A549 (cell line): ENCODE measurements around the gene PSMD12. TPM values are rescaled to one million over a fixed set of nuclear protein-coding genes. Genes with fewer than 3 reads are reported as not detected.

Experiments used
- ATAC-seq, 2 experiments: fragments of 200-7000 bp in 1 of 2; fragments of >200 bp in 1 of 2; cut with Nextera tagmentation in 1 of 2; cut with Tn5 transposase in 1 of 2; 3 replicates each; pipeline versions ENCODE4 v1.8.0 to v1.9.1; 2018 to 2020; ENCODE audit warnings: mild to moderate bottlenecking in 1 of 2, moderate library complexity in 1 of 2
- CTCF ChIA-PET: fragments of 300-600 bp; sonication (Branson Sonifier 250); formaldehyde crosslinking; extraction: SDS; loops from one replicate; lab custom pipeline; 2021; ENCODE audit warnings: antibody characterized with exemption, inconsistent platforms; lab: Yijun Ruan, JAX
- POLR2A ChIA-PET: fragments of 350-600 bp; formaldehyde crosslinking; extraction: SDS; loops from one replicate; lab custom pipeline; 2021; ENCODE audit warnings: antibody characterized with exemption, inconsistent platforms; lab: Yijun Ruan, JAX
- DNase-seq, 2 experiments: peaks; one replicate each; pipeline versions ENCODE4 v3.0.0 to v3.0.0-alpha.2; 2011 to 2016; ENCODE audit warnings: low read depth in 1 of 2, low spot score in 1 of 2
- FAIRE-seq: peaks from 2 replicates; lab custom pipeline; 2011; peaks lifted over from hg19 to GRCh38; lab: Jason Lieb, UNC
- H3K27ac ChIP-seq, 2 experiments: fragments of >200 bp; sonication (Bioruptor Twin); formaldehyde crosslinking; 3 replicates each; pipeline ENCODE4 v1.5.1; 2016 to 2017
- H3K4me1 ChIP-seq: fragments of >200 bp; sonication (Bioruptor Twin); formaldehyde crosslinking; 3 replicates; pipeline ENCODE4 v1.6.1; 2016
- H3K4me2 ChIP-seq: fragments of >200 bp; sonication (Bioruptor Twin); formaldehyde crosslinking; 3 replicates; pipeline ENCODE4 v1.6.1; 2016
- H3K4me3 ChIP-seq: fragments of >200 bp; sonication (Bioruptor Twin); formaldehyde crosslinking; 3 replicates; pipeline ENCODE4 v1.5.1; 2016
- H3K9me3 ChIP-seq: fragments of >200 bp; sonication (Bioruptor Twin); formaldehyde crosslinking; 3 replicates; pipeline ENCODE4 v1.6.1; 2016
- CBX2 ChIP-seq: fragments of 200-600 bp; sonication (generic); IDR thresholded peaks from 2 replicates; pipeline ENCODE4 v1.6.1; 2016; ENCODE audit warnings: low read depth, mild to moderate bottlenecking, borderline replicate concordance
- CHD2 ChIP-seq: fragments of 150-350 bp; IDR thresholded peaks from 2 replicates; pipeline ENCODE4 v1.6.1; 2014; ENCODE audit warnings: low read length; ENCODE audit not compliant: partially characterized antibody
- CTCF ChIP-seq: fragments of >200 bp; sonication (Bioruptor Twin); formaldehyde crosslinking; IDR thresholded peaks from 3 replicates; pipeline ENCODE4 v1.5.1; 2016
- FOSL2 ChIP-seq, 2 experiments: fragments of 450-650 bp in 1 of 2; fragments of >200 bp in 1 of 2; sonication (Bioruptor Twin) in 1 of 2; formaldehyde crosslinking; IDR thresholded peaks; 2 replicates each; pipeline versions ENCODE4 v1.5.0 to v1.6.1; 2016 to 2020; ENCODE audit warnings: mild to moderate bottlenecking in 1 of 2, moderate library complexity in 1 of 2
- JUN ChIP-seq, 2 experiments: fragments of >200 bp; sonication (Bioruptor Twin); formaldehyde crosslinking; IDR thresholded peaks; 2 replicates in 1 of 2; 3 replicates in 1 of 2; pipeline ENCODE4 v1.6.1; 2016 to 2017
- KDM5A ChIP-seq: fragments of 200-600 bp; sonication (generic); IDR thresholded peaks from 2 replicates; pipeline ENCODE4 v1.6.1; 2016; ENCODE audit warnings: antibody characterized with exemption, mild to moderate bottlenecking
- MAFK ChIP-seq: fragments of 450-650 bp; IDR thresholded peaks from 2 replicates; pipeline ENCODE4 v1.6.1; 2014; ENCODE audit not compliant: partially characterized antibody
- MAZ ChIP-seq: fragments of 150-350 bp; IDR thresholded peaks from 2 replicates; pipeline ENCODE4 v1.6.1; 2014; ENCODE audit warnings: antibody characterized with exemption, low read depth, low read length, borderline replicate concordance
- MYC ChIP-seq: IDR thresholded peaks from 2 replicates; pipeline ENCODE4 v1.6.1; 2012; ENCODE audit warnings: mild to moderate bottlenecking, inconsistent platforms, low read length, improper control_type of control experiment, borderline replicate concordance
- NFE2L2 ChIP-seq: fragments of 150-350 bp; conservative IDR thresholded peaks from 2 replicates; pipeline ENCODE4 v1.6.1; 2014; ENCODE audit warnings: low read length
- NPAS2 ChIP-seq: fragments of 250-450 bp; sonication (Bioruptor Pico); IDR thresholded peaks from 2 replicates; pipeline ENCODE4 v1.8.0; 2022; ENCODE audit warnings: mild to moderate bottlenecking, moderate library complexity, borderline replicate concordance
- NR3C1 ChIP-seq: fragments of >200 bp; sonication (Bioruptor Twin); formaldehyde crosslinking; IDR thresholded peaks from 3 replicates; pipeline ENCODE4 v1.6.1; 2017
- PHF8 ChIP-seq: fragments of 200-600 bp; sonication (generic); IDR thresholded peaks from 2 replicates; pipeline ENCODE4 v1.6.1; 2016; ENCODE audit warnings: low read depth, mild to moderate bottlenecking, antibody characterized with exemption, moderate library complexity, borderline replicate concordance
- POLR2AphosphoS2 ChIP-seq: conservative IDR thresholded peaks from 2 replicates; pipeline ENCODE4 v1.6.1; 2012; ENCODE audit warnings: low read length, improper control_type of control experiment, inconsistent platforms
- RAD21 ChIP-seq, 2 experiments: fragments of >200 bp in 1 of 2; sonication (Bioruptor Twin) in 1 of 2; formaldehyde crosslinking in 1 of 2; IDR thresholded peaks in 1 of 2; conservative IDR thresholded peaks in 1 of 2; 2 replicates in 1 of 2; 3 replicates in 1 of 2; pipeline ENCODE4 v1.6.1; 2012 to 2018; ENCODE audit warnings: inconsistent platforms in 1 of 2
- RCOR1 ChIP-seq: fragments of 150-350 bp; IDR thresholded peaks from 2 replicates; pipeline ENCODE4 v1.6.1; 2014; ENCODE audit warnings: antibody characterized with exemption, low read length, low read depth
- RNF2 ChIP-seq: fragments of 200-600 bp; sonication (generic); IDR thresholded peaks from 2 replicates; pipeline ENCODE4 v1.6.1; 2016; ENCODE audit warnings: low read depth, mild to moderate bottlenecking, antibody characterized with exemption, moderate library complexity, borderline replicate concordance
- SMC3 ChIP-seq: fragments of >200 bp; sonication (Bioruptor Twin); formaldehyde crosslinking; IDR thresholded peaks from 3 replicates; pipeline ENCODE4 v1.6.1; 2018; ENCODE audit warnings: inconsistent platforms
- TFCP2L1 ChIP-seq: fragments of 250-450 bp; sonication (Bioruptor Pico); IDR thresholded peaks from 2 replicates; pipeline ENCODE4 v1.5.0; 2021; ENCODE audit warnings: mild to moderate bottlenecking
- ZNF302 ChIP-seq: fragments of 250-450 bp; sonication (Bioruptor Pico); IDR thresholded peaks from 2 replicates; pipeline ENCODE4 v1.9.0; 2021; ENCODE audit warnings: inconsistent platforms, mild to moderate bottlenecking, moderate library complexity
- WGBS: methylation state at CpG from one replicate; pipeline ENCODE4 v1.1.6; 2017; ENCODE audit errors: missing lambda C conversion rate; 5-methylcytosine and 5-hydroxymethylcytosine counted together
- polyA plus RNA-seq, 4 experiments: library from polyadenylated mRNA; depleted of rRNA in 3 of 4; stranded (reverse); fragments of >200 nt; fragmentation: RNase III in 1 of 4; extraction: RNeasy Plus Mini Kit Qiagen cat#74134 plus additional on column Dnase treatment in 1 of 4; gene quantifications; 2 replicates in 3 of 4; 3 replicates in 1 of 4; pipeline ENCODE4 v1.2.3, GENCODE V29; 2011 to 2017
- TF ChIP-seq, protein P1 (sequence below): IDR thresholded peaks from 2 replicates; pipeline ENCODE4 v1.6.1; 2012; ENCODE audit warnings: low read depth, borderline replicate concordance
- TF ChIP-seq, protein P2 (sequence below): fragments of 200-600 bp; sonication (generic); IDR thresholded peaks from 2 replicates; pipeline ENCODE4 v1.6.1; 2016; ENCODE audit warnings: antibody characterized with exemption, mild to moderate bottlenecking, moderate library complexity
- TF ChIP-seq, protein P3 (sequence below): fragments of 450-650 bp; IDR thresholded peaks from 2 replicates; pipeline ENCODE4 v1.6.1; 2014; ENCODE audit warnings: antibody characterized with exemption
- TF ChIP-seq, protein P4 (sequence below): IDR thresholded peaks from 2 replicates; pipeline ENCODE4 v1.6.1; 2012
- TF ChIP-seq, protein P5 (sequence below): fragments of 250-450 bp; sonication (Bioruptor Pico); IDR thresholded peaks from 2 replicates; pipeline ENCODE4 v1.5.0; 2020; ENCODE audit warnings: low read depth, mild to moderate bottlenecking, moderate library complexity
- TF ChIP-seq, protein P6 (sequence below): IDR thresholded peaks from 2 replicates; pipeline ENCODE4 v1.6.1; 2012

PSMD12 gene
- polyA plus RNA-seq, 2 of the 4 experiments (the other 2 are of a cell fraction) = 104 to 106 TPM

DNA sequence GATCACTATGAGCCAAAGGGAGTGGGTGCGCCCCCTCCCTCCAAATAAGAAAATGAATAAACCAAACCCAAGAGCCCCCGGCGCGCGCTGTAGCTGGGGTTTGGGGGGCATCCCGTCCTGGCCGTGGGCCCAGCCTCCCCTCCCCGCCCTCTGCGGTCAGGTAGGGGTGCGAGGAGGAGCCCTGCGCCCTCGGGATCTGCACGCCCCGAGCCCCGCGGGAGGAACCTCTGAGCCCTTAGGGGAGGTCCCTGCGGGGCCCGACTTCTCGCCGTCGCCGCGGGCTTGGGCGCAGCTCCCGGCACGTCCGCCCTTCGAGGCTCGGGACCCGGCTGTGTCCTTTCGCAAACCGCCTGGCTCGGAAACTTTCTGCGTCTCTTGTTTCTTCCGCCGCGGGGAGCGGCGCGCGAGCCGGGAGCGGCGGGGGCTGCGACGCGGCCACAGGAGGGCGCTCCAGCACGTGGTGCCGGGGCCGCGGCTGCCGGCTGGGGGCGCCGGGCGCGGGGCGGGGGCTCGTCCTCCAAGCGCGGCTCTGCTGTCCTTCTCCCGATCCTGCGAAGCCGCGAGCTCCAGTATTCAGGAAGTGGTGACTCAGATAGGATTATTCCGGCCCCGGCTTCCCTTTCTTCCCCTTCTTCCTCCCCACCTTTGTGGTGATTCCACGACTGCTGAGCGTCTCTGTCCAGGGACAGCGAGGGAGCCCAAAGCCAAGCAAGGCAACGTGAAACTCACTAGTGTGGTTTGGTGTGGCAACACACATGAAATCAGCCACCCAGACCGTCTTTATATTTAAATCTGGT, 12.3 kb upstream of the PSMD12 start:
- Histone ChIP-seq H3K4me1 (peaks cover 14% of the 10 kb centered on the region; the same call in 2 of the 3 replicates), H3K4me3 (peak overlapping the region; percentile 65), H3K4me2 (peak overlapping the region; percentile 99), H3K9me3 (no peaks in the 10 kb centered on the region; the same call in 2 of the 3 replicates), H3K27ac (peak overlapping the region; percentile 77 to 86)
- peak; percentile 35 to 62 for ATAC-seq
- DNase-seq = peak; percentile 75
- ChIA-PET POLR2A (interaction anchor here (1.0 to 2.0 kb wide), 4 partner anchors 11 to 97 kb away, joined by 3 to 7 read pairs (median 4); no protein-coding TSS in a partner anchor), CTCF (interaction anchor here (0.6 to 22.8 kb wide), 92 partner anchors 9 to 1214 kb away, joined by 3 to 323 read pairs (median 4); partner anchors contain the start of gene PSMD12)
- TF ChIP-seq, protein P1, sequence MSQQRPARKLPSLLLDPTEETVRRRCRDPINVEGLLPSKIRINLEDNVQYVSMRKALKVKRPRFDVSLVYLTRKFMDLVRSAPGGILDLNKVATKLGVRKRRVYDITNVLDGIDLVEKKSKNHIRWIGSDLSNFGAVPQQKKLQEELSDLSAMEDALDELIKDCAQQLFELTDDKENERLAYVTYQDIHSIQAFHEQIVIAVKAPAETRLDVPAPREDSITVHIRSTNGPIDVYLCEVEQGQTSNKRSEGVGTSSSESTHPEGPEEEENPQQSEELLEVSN = 0 out of 2 replicates have a peak, but pooled peaks have one; percentile 33
- TF ChIP-seq, protein P2, sequence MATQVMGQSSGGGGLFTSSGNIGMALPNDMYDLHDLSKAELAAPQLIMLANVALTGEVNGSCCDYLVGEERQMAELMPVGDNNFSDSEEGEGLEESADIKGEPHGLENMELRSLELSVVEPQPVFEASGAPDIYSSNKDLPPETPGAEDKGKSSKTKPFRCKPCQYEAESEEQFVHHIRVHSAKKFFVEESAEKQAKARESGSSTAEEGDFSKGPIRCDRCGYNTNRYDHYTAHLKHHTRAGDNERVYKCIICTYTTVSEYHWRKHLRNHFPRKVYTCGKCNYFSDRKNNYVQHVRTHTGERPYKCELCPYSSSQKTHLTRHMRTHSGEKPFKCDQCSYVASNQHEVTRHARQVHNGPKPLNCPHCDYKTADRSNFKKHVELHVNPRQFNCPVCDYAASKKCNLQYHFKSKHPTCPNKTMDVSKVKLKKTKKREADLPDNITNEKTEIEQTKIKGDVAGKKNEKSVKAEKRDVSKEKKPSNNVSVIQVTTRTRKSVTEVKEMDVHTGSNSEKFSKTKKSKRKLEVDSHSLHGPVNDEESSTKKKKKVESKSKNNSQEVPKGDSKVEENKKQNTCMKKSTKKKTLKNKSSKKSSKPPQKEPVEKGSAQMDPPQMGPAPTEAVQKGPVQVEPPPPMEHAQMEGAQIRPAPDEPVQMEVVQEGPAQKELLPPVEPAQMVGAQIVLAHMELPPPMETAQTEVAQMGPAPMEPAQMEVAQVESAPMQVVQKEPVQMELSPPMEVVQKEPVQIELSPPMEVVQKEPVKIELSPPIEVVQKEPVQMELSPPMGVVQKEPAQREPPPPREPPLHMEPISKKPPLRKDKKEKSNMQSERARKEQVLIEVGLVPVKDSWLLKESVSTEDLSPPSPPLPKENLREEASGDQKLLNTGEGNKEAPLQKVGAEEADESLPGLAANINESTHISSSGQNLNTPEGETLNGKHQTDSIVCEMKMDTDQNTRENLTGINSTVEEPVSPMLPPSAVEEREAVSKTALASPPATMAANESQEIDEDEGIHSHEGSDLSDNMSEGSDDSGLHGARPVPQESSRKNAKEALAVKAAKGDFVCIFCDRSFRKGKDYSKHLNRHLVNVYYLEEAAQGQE = no peak
- TF ChIP-seq RNF2 (peak; percentile 36; the same call in 1 of the 2 replicates), MAFK (no peak), CTCF (peak; percentile 99), NR3C1 (no peak), JUN (IDR thresholded peaks at IDR 0.05) (peak in 1 of 2 experiments; percentile 50; a peak in 2 of 5 replicates), POLR2AphosphoS2 (no peak), KDM5A (no peak), ZNF302 (CRISPR knock-in tag) (no peak), NPAS2 (CRISPR knock-in tag) (no peak), CBX2 (no peak), TFCP2L1 (CRISPR knock-in tag) (no peak), MYC (0 out of 2 replicates have a peak, but pooled peaks have one; percentile 36), PHF8 (0 out of 2 replicates have a peak, but pooled peaks have one; percentile 9), CHD2 (no peak), RAD21 (conservative IDR thresholded peaks at IDR 0.05 in 1 of 2, IDR thresholded peaks at IDR 0.05 in 1 of 2) (peak; percentile 46 to 91; a peak in 4 of 5 replicates), NFE2L2 (no peak), MAZ (no peak), SMC3 (peak; percentile 96), RCOR1 (no peak), FOSL2 (IDR thresholded peaks at IDR 0.05) (no peak), FOSL2 (CRISPR knock-in tag; IDR thresholded peaks at IDR 0.05) (peak; percentile 48)
- TF ChIP-seq, protein P3, sequence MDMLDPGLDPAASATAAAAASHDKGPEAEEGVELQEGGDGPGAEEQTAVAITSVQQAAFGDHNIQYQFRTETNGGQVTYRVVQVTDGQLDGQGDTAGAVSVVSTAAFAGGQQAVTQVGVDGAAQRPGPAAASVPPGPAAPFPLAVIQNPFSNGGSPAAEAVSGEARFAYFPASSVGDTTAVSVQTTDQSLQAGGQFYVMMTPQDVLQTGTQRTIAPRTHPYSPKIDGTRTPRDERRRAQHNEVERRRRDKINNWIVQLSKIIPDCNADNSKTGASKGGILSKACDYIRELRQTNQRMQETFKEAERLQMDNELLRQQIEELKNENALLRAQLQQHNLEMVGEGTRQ = no peak
- TF ChIP-seq, protein P4, sequence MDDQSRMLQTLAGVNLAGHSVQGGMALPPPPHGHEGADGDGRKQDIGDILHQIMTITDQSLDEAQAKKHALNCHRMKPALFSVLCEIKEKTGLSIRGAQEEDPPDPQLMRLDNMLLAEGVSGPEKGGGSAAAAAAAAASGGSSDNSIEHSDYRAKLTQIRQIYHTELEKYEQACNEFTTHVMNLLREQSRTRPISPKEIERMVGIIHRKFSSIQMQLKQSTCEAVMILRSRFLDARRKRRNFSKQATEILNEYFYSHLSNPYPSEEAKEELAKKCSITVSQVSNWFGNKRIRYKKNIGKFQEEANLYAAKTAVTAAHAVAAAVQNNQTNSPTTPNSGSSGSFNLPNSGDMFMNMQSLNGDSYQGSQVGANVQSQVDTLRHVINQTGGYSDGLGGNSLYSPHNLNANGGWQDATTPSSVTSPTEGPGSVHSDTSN = no peak
- TF ChIP-seq, protein P5, sequence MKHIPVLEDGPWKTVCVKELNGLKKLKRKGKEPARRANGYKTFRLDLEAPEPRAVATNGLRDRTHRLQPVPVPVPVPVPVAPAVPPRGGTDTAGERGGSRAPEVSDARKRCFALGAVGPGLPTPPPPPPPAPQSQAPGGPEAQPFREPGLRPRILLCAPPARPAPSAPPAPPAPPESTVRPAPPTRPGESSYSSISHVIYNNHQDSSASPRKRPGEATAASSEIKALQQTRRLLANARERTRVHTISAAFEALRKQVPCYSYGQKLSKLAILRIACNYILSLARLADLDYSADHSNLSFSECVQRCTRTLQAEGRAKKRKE (CRISPR knock-in tag) = no peak
- TF ChIP-seq, protein P6, sequence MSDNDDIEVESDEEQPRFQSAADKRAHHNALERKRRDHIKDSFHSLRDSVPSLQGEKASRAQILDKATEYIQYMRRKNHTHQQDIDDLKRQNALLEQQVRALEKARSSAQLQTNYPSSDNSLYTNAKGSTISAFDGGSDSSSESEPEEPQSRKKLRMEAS = peak; percentile 80
- WGBS = 2% methylated on average over 43 of the region's 72 CpGs
- no peak for FAIRE-seq
